Uterus (tissue), 2 donors: Measurements from ENCODE around the gene RAI14.

Experiments used
- POLR2A ChIP-seq, 2 donors: fragments of 450-650 bp; IDR thresholded peaks; one replicate each; pipeline ENCODE4 v1.6.1; 2016; ENCODE audit warnings: antibody characterized with exemption in 2 of 2, mild to moderate bottlenecking in 1 of 2, moderate library complexity in 1 of 2
- TF ChIP-seq, protein P1 (sequence below), 4 experiments: fragments of 200-600 bp in 2 of 4; fragments of 450-650 bp in 2 of 4; sonication (generic) in 2 of 4; IDR thresholded peaks; one replicate each; pipeline ENCODE4 v1.5.1; 2016 to 2019; ENCODE audit warnings: antibody characterized with exemption in 4 of 4, mild to moderate bottlenecking in 2 of 4, moderate library complexity in 1 of 4

DNA sequence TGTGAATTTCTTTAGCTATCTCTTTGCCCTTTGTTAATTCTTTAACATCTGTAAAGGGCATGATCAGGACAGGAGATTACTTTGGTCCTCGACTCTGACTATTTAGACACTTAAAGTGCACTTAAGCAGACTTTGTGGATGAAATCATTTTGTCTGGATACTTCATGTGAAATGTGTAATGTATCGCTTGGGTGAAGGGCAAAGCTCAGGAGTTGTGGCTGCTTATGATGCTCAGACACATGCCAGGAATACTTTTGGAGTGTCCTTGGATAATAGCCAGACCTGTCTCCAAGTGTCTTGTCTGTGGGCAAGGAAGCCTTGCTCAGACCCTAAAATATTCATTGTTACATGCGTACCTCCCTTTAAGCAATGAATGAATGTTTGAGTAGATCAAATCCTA lies 87.8 kb downstream of the RAI14 start:
- TF ChIP-seq, protein P1, sequence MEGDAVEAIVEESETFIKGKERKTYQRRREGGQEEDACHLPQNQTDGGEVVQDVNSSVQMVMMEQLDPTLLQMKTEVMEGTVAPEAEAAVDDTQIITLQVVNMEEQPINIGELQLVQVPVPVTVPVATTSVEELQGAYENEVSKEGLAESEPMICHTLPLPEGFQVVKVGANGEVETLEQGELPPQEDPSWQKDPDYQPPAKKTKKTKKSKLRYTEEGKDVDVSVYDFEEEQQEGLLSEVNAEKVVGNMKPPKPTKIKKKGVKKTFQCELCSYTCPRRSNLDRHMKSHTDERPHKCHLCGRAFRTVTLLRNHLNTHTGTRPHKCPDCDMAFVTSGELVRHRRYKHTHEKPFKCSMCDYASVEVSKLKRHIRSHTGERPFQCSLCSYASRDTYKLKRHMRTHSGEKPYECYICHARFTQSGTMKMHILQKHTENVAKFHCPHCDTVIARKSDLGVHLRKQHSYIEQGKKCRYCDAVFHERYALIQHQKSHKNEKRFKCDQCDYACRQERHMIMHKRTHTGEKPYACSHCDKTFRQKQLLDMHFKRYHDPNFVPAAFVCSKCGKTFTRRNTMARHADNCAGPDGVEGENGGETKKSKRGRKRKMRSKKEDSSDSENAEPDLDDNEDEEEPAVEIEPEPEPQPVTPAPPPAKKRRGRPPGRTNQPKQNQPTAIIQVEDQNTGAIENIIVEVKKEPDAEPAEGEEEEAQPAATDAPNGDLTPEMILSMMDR (IDR thresholded peaks at IDR 0.05) = no peak
- TF ChIP-seq POLR2A (IDR thresholded peaks at IDR 0.05) = no peak
